ENCODE measurements around the gene PGAM2.

The PGAM2 gene

DNA sequence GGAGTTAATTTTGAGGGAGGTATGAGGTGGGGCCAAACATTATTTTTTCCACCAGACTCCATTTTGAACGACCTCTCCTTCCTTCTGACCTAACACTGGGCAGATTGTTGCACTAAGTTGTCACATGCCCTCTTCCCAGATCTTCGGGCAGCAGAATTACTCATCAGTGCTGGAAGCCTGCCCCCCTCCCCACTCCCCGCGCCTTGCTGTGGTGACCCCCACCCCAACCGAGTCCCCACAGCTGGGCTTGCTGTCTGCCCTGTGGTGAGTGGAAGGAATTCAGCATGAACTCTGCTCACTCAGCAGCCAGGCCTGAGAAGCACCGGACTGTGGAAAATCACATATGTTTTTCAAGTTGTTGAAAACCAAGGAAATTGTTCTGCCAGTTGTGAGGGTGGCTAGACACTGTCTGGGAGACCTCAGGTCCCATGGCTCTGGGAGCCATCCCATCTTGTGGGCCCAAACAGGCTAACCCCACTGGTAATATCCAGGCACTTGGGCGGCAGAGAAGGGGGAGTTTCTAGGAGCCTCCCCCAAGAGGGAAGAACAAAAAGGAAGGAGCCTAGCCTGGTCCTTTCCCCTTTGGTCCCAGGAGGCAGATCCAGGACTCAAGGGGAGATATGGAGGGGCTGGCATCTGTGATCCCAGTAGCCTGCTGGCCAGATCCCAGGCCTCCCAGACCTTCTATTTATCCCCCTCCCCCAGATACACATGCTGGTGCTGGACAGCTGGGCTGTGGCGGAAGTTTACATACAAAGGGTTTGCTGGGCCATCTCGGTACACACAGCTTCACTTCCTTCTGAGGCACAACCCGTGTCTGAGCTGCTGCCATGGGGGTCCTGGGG, 35.3 kb upstream of the PGAM2 start:
- Histone ChIP-seq H3K4me1 (ENCODE audit: control insufficient read depth in 1 of 2, insufficient read depth in 1 of 2, low read depth in 1 of 2, low read length in 1 of 2) (no peaks in the 10 kb centered on the region), H3K27ac (no peak overlapping the region), H3K36me3 (no peaks in the 10 kb centered on the region), H3K27me3 (peaks cover 43% of the 10 kb centered on the region), H3K4me3 (ENCODE audit: low read depth in 1 of 2, low read length in 1 of 2) (no peak overlapping the region), H3K9me3 (no peaks in the 10 kb centered on the region)
- TF ChIP-seq, protein P1, sequence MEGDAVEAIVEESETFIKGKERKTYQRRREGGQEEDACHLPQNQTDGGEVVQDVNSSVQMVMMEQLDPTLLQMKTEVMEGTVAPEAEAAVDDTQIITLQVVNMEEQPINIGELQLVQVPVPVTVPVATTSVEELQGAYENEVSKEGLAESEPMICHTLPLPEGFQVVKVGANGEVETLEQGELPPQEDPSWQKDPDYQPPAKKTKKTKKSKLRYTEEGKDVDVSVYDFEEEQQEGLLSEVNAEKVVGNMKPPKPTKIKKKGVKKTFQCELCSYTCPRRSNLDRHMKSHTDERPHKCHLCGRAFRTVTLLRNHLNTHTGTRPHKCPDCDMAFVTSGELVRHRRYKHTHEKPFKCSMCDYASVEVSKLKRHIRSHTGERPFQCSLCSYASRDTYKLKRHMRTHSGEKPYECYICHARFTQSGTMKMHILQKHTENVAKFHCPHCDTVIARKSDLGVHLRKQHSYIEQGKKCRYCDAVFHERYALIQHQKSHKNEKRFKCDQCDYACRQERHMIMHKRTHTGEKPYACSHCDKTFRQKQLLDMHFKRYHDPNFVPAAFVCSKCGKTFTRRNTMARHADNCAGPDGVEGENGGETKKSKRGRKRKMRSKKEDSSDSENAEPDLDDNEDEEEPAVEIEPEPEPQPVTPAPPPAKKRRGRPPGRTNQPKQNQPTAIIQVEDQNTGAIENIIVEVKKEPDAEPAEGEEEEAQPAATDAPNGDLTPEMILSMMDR (IDR thresholded peaks at IDR 0.05): no peak

DNA sequence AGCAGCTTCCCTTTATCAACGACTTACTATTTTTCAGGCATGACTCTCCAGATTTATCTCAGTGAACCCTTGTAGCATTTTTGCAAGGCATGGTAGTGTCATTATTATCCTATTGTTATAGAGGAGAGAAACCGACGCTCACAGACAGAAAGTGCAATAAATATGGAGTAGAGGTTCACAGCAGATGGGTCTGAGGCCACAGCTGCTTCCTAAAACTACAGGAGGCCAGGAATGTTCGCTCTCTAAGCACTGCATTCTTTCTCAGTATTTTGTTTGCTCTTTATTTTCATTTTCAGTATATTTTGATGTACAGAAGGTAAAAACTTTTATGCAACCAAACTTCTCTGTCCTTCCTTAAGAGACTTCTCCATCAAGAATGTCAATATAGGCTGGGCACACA, 34.3 kb upstream of the PGAM2 start:
- peaks cover 33% of the 10 kb centered on the region for H3K27me3 ChIP-seq
- H3K4me3 ChIP-seq (ENCODE audit: low read depth in 1 of 2, low read length in 1 of 2): no peak overlapping the region
- no peak overlapping the region for H3K27ac ChIP-seq
- no peaks in the 10 kb centered on the region for H3K9me3 ChIP-seq
- no peaks in the 10 kb centered on the region for H3K36me3 ChIP-seq
- H3K4me1 ChIP-seq (ENCODE audit: control insufficient read depth in 1 of 2, insufficient read depth in 1 of 2, low read depth in 1 of 2, low read length in 1 of 2): no peaks in the 10 kb centered on the region
- TF ChIP-seq, protein P1 (IDR thresholded peaks at IDR 0.05): no peak

DNA sequence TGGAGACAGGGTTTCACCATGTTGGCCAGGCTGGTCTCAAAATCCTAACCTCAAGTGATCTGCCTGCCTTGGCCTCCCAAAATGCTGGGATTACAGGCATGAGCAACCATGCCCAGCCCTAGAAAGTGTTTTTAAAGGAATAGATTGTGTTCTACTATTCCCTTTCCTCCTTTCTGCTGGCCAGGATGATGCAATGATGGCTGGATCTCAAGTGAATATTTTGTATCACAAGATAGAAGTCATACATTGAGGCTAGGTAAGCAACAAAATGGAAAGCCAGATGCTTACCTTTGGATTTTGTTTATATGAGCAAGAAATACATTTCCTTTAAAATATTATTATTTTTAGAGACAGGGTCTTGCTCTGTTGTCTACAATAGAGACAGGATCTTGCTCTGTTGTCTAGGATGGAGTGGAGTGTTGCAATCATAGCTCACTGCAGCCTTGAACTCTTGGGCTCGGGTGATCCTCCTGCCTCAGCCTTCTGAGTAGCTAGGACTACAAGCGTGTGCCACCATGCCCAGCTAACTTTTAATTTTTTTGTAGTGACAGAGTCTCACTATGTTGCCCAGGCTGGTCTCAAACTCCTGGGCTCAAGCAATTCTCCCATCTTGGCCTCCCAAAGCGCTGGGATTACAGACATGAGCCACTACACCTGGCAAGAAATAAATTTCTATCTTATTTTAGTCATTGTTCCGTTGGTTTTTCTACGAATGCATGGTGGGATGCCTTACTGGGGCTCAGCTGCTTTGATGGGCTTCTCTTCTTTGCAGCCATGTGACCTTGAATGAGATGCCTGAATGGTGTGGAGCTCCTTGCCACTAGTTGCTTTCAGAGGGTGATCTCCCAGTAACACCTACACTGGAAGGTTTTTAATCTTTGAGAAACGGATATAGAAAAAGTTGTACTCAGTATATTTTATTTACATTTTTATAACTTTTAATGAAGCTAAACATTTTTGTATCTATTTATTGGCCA, 33.0 kb upstream of the PGAM2 start:
- Histone ChIP-seq H3K4me1 (ENCODE audit: control insufficient read depth in 1 of 2, insufficient read depth in 1 of 2, low read depth in 1 of 2, low read length in 1 of 2) (no peaks in the 10 kb centered on the region), H3K4me3 (ENCODE audit: low read depth in 1 of 2, low read length in 1 of 2) (no peak overlapping the region)
- TF ChIP-seq, protein P1 (IDR thresholded peaks at IDR 0.05): no peak

DNA sequence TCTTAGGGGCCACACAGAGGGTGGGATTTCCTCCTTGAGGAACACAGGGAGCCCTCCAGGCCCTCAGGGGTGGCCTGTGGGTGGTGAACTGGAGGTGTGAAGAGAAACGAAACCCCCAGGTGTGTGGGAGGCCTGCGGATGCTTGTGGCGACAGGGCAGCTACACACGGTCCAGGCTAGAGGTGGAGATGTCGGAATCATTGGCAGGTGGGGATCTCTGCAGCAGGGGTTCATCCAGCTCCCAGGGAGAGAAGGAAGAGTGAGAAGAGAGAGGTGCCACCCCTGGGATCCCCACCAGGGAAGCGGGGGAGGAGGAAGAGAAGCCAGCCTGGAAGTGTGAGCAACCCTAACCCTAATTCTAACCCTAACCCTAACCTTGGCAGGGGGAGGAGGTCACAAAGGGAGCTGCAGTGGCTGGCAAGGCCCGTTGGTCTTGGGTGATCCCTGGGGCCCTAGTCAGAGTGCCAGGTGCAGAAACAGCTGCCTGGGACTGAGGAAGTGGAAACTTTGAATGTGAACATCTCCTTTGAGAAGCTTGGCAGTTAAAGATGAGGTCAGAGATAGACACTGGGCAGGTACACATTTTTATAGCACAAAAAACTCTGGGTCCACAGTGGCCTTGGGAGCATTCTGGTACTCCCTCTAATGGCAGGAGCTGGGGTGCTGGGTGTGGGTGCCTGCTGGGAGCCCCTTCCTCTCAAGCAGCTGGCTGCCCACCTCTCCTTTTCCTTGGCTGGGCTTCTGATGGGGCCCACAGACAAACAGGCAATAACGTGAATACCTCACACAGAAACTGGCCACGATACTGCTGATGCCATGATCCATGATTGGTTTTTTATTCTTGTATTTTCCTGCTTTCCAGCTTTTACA, 31.9 kb upstream of the PGAM2 start:
- no peaks in the 10 kb centered on the region for H3K36me3 ChIP-seq
- H3K27me3 ChIP-seq: peaks cover 10% of the 10 kb centered on the region
- no peak overlapping the region for H3K4me3 ChIP-seq (ENCODE audit: low read depth in 1 of 2, low read length in 1 of 2)
- TF ChIP-seq, protein P1 (IDR thresholded peaks at IDR 0.05): no peak
- H3K27ac ChIP-seq: no peak overlapping the region
- H3K9me3 ChIP-seq: no peaks in the 10 kb centered on the region
- no peaks in the 10 kb centered on the region for H3K4me1 ChIP-seq (ENCODE audit: control insufficient read depth in 1 of 2, insufficient read depth in 1 of 2, low read depth in 1 of 2, low read length in 1 of 2)

More for the DNA sequence above, 33.0 kb upstream of the PGAM2 start:
- Histone ChIP-seq H3K27ac (no peak overlapping the region), H3K36me3 (no peaks in the 10 kb centered on the region), H3K9me3 (no peaks in the 10 kb centered on the region), H3K27me3 (peaks cover 20% of the 10 kb centered on the region)

DNA sequence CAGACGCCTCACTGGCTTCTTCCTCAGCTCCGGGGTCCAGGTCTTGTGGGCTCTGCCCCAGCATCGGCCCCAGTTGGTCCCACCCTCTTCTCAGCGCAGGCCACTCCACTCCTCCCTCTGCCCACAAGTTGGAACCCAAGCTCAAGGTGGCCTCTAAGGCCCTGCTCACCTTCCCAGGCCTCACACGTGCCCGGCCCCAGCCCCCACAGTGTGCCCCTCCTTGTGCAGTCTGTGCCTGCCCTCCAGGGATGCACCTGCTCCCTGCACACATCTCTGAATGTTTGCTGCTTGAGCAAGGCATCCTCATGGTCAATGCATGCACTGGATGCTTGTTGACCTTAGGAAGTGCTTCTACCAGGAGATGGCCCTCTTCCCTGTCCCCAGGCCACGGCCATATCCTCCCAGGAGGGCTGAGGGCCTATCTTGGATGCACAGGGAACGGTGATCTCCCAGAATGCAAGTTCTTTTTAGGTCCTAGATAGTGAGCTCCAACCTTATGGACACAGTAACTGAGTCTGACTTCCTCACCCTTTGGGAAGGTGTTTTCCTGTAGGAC, 31.0 kb upstream of the PGAM2 start:
- H3K9me3 ChIP-seq: no peaks in the 10 kb centered on the region
- TF ChIP-seq, protein P1 (IDR thresholded peaks at IDR 0.05): no peak
- no peak overlapping the region for H3K27ac ChIP-seq
- H3K4me3 ChIP-seq (ENCODE audit: low read depth in 1 of 2, low read length in 1 of 2): no peak overlapping the region
- H3K36me3 ChIP-seq: no peaks in the 10 kb centered on the region
- peaks cover under 1% of the 10 kb centered on the region for H3K27me3 ChIP-seq
- no peaks in the 10 kb centered on the region for H3K4me1 ChIP-seq (ENCODE audit: control insufficient read depth in 1 of 2, insufficient read depth in 1 of 2, low read depth in 1 of 2, low read length in 1 of 2)

Measured in neutrophil (primary cell).